PFSK-1 (cell line): ENCODE results near the gene CCT6A.
"Not testable (repeated sequence)": the region's sequence is repeated elsewhere in the genome, so short reads cannot be mapped to it uniquely, and the experiment has no call there.

Experiments
- POLR2AphosphoS5 ChIP-seq: IDR thresholded peaks from 2 replicates; pipeline ENCODE4 v1.6.1; 2012; ENCODE audit warnings: low read depth, mild to moderate bottlenecking, control low read depth, low read length, moderate library complexity
- REST ChIP-seq, 2 experiments: IDR thresholded peaks; 2 replicates each; pipeline versions ENCODE4 v1.6.1 to v1.8.0; 2011 to 2012; ENCODE audit warnings: low read depth in 2 of 2, low read length in 2 of 2, control low read depth in 1 of 2, inconsistent platforms in 1 of 2, mild to moderate bottlenecking in 1 of 2, moderate library complexity in 1 of 2; ENCODE audit not compliant: insufficient read depth in 1 of 2

DNA sequence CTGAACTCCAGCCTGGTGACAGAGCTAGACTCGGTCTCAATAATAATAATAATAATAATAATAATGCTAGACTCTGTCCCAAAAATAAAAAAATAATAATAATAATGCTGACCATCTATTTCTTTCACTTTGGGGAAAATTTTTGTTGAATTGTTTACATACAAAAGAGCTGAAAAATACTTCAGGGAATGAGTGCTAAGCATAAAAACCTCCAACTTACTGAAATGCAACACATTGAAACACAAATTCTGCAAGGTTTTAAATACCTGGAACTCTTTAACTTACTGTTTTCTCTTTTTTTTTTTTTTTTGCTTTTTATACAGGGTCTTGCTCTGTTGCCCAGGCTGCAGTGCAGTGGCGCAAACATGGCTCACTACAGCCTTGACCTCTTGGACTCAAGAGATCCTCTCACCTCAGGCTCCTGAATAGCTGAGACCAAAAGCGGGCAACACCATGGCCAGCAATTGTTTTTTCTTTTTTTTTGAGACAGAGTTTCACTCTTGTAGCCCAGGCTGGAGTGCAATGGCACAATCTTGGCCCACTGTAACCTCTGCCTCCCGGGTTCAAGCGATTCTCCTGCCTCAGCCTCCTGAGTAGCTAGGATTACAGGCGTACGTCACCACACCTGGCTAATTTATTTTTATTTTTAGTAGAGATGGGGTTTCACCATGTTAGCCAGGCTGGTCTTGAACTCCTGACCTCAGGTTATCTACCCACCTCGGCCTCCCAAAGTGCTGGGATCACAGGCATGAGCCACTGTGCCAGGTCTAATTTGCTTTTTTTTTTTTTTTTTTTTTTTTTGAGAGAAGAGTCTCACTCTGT is 46.8 kb downstream of the CCT6A start:
- 0 out of 2 replicates have a peak, but pooled peaks have one; percentile 24 for TF ChIP-seq POLR2AphosphoS5
- not testable (repeated sequence) for TF ChIP-seq REST (IDR thresholded peaks at IDR 0.05; ENCODE audit: insufficient read depth in 1 of 2, low read depth in 2 of 2, low read length in 2 of 2)
